PC-3 (cell line): ENCODE measurements around the gene RAB5B. TPM values are rescaled to one million over a fixed set of nuclear protein-coding genes. Genes with fewer than 3 reads are reported as not detected.

Experiments
- ATAC-seq: fragments of 200-7000 bp; cut with Tn5 transposase; 2 replicates; pipeline ENCODE4 v1.9.1; 2020; ENCODE audit warnings: mild to moderate bottlenecking, moderate library complexity
- BruUV-seq: library from RNA; stranded (reverse); fragments of 400-500 nt; replicated peaks from 2 replicates; lab custom pipeline; 2021; lab: Mats Ljungman, UMichigan
- CTCF ChIA-PET: fragments of 300-600 bp; sonication (Branson Sonifier 250); formaldehyde crosslinking; loops from one replicate; lab custom pipeline; 2022; ENCODE audit warnings: antibody characterized with exemption; lab: Charles Lee
- POLR2A ChIA-PET: fragments of 300-600 bp; sonication (Branson Sonifier 250); formaldehyde crosslinking; loops from one replicate; lab custom pipeline; 2022; ENCODE audit warnings: antibody characterized with exemption; ENCODE audit not compliant: unreplicated experiment; lab: Charles Lee
- DNase-seq: peaks from one replicate; pipeline ENCODE4 v3.0.0-alpha.2; 2015
- H2AFZ ChIP-seq: fragments of 300-600 bp; sonication (generic); 2 replicates; pipeline ENCODE4 v1.6.0; 2016; ENCODE audit warnings: antibody characterized with exemption, low read length
- H3F3A ChIP-seq: fragments of 300-600 bp; sonication (generic); one replicate; pipeline ENCODE4 v1.6.0; 2017; ENCODE audit warnings: antibody characterized with exemption, low read length, control low read depth, mild to moderate bottlenecking; ENCODE audit not compliant: unreplicated experiment
- H3K27ac ChIP-seq: fragments of 300-600 bp; sonication (generic); 2 replicates; pipeline ENCODE4 v1.5.1; 2016; ENCODE audit warnings: mild to moderate bottlenecking, low read length
- H3K27me3 ChIP-seq: fragments of 300-600 bp; sonication (generic); 2 replicates; pipeline ENCODE4 v1.6.1; 2016; ENCODE audit warnings: low read length, mixed read lengths
- H3K36me3 ChIP-seq: fragments of 300-600 bp; sonication (generic); 2 replicates; pipeline ENCODE4 v1.6.1; 2016; ENCODE audit warnings: low read depth, mixed run types, low read length, mixed read lengths
- H3K4me1 ChIP-seq: fragments of 300-600 bp; sonication (generic); 2 replicates; pipeline ENCODE4 v1.5.1; 2016; ENCODE audit warnings: low read length; ENCODE audit not compliant: insufficient read depth
- H3K4me2 ChIP-seq: fragments of 300-600 bp; sonication (generic); 2 replicates; pipeline ENCODE4 v1.6.0; 2016; ENCODE audit warnings: low read length
- H3K4me3 ChIP-seq: fragments of 300-600 bp; sonication (generic); 2 replicates; pipeline ENCODE4 v1.5.1; 2016; ENCODE audit warnings: mild to moderate bottlenecking, low read length, mixed read lengths
- H3K79me2 ChIP-seq: fragments of 300-600 bp; sonication (generic); 2 replicates; pipeline ENCODE4 v1.6.1; 2017; ENCODE audit warnings: low read length, mixed read lengths
- H3K9ac ChIP-seq: fragments of 300-600 bp; sonication (generic); 2 replicates; pipeline ENCODE4 v1.6.0; 2016; ENCODE audit warnings: mild to moderate bottlenecking, low read length
- H3K9me2 ChIP-seq: fragments of 300-600 bp; sonication (generic); replicated peaks from 2 replicates; pipeline ENCODE4 v1.6.1; 2016; ENCODE audit warnings: mixed run types, low read length, mixed read lengths
- H3K9me3 ChIP-seq: fragments of 300-600 bp; sonication (generic); 2 replicates; pipeline ENCODE4 v1.6.1; 2016; ENCODE audit warnings: low read length, mixed read lengths
- H4K20me1 ChIP-seq: fragments of 300-600 bp; sonication (generic); 2 replicates; pipeline ENCODE4 v1.6.1; 2016; ENCODE audit warnings: low read length, mixed read lengths
- EZH2 ChIP-seq: fragments of 300-600 bp; sonication (generic); IDR thresholded peaks from one replicate; pipeline ENCODE4 v1.6.1; 2017; ENCODE audit warnings: antibody characterized with exemption, mild to moderate bottlenecking, low read length; ENCODE audit not compliant: unreplicated experiment
- EZH2phosphoT487 ChIP-seq: fragments of 300-600 bp; sonication (generic); IDR thresholded peaks from 2 replicates; pipeline ENCODE4 v1.6.1; 2018; ENCODE audit warnings: mild to moderate bottlenecking, antibody characterized with exemption, low read length, borderline replicate concordance
- intact Hi-C: fragments of 100-400 bp; cut with micrococcal nuclease; formaldehyde crosslinking; loops from 2 replicates; pipeline ENCODE4 v1.9.0; 2023
- total RNA-seq: library from RNA; depleted of rRNA; stranded (reverse); fragments of >200 nt; gene quantifications from 2 replicates; pipeline ENCODE4 v1.2.3, GENCODE V29; 2014
- TF ChIP-seq, protein P1 (sequence below): fragments of 300-600 bp; sonication (generic); conservative IDR thresholded peaks from 2 replicates; pipeline ENCODE4 v1.5.1; 2017; ENCODE audit warnings: antibody characterized with exemption, low read depth, mild to moderate bottlenecking, low read length

RAB5B gene
- total RNA-seq, 1 experiment from 2014 or later = 48.8 TPM

DNA sequence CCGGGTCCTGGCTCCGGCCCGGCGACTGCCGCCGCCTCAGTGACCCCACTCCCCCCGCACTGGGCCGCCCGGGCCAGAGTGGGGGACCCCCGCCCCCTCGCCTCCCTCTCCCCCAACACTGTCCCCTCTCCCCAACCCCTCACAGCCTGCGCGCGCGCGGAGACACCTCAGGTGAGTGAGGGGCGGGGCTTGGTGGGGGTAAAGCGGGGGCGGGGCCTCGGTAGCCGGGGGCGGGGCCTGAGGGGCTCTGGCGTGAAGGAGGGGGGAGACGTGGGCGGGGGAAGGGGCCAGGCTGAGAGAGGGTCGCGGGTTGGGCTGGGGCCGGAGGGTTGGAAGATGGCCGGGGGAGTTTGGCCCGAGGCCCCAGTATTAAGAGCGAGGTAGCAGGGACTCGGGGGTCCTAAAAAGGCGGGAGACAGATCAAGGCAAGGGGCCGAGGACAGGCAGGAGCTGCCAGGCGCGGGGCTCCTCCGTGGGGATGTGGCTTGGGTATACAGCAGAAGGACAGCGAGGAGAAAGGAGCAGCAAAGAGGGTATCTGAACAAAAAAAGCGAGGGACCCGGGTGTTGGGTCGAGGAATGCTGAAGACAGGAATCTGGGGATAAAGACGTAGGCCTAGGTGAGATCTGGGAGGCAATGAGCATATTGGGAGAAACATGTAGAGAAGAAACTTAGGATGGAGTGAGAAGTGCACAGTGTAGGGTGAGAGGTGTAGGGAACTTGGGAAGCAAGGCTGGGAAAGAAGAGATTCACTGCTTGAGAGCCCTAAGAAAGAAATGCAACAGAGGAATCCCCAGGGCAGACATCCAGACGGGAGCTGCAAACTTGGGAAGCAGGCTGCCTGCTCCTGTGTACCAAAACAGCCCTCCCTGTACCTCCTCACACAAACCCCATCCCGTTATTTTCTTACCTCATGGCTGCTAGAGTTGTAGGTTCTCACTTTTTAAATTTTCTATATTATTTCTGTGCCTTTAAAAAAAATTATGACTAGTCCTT, 34.0 kb downstream of the RAB5B start:
- ChIA-PET POLR2A (interaction anchor here (1.8 kb wide), 1 partner anchor 11 kb away, joined by 15 read pairs; the partner anchor contains the start of gene SUOX), CTCF (no interaction called here)
- Histone ChIP-seq H2AFZ (peak overlapping the region; percentile 98), H3K9ac (peak overlapping the region; percentile 83), H3K4me2 (peak overlapping the region; percentile 98), H3K4me3 (peak overlapping the region; percentile 87), H3F3A (no peaks in the 10 kb centered on the region), H3K36me3 (peaks cover 2% of the 10 kb centered on the region; the same call in 1 of the 2 replicates), H3K9me2 (no peaks in the 10 kb centered on the region), H3K4me1 (peaks cover 4% of the 10 kb centered on the region; the same call in 1 of the 2 replicates), H4K20me1 (no peaks in the 10 kb centered on the region), H3K9me3 (no peaks in the 10 kb centered on the region), H3K79me2 (no peaks in the 10 kb centered on the region), H3K27ac (peak overlapping the region; percentile 41), H3K27me3 (no peaks in the 10 kb centered on the region)
- no TSS peak for BruUV-seq
- ATAC-seq = peak; percentile 80
- DNase-seq = peak; percentile 24
- intact Hi-C loops = no loop called here
- no peak for TF ChIP-seq EZH2
- TF ChIP-seq, protein P1, sequence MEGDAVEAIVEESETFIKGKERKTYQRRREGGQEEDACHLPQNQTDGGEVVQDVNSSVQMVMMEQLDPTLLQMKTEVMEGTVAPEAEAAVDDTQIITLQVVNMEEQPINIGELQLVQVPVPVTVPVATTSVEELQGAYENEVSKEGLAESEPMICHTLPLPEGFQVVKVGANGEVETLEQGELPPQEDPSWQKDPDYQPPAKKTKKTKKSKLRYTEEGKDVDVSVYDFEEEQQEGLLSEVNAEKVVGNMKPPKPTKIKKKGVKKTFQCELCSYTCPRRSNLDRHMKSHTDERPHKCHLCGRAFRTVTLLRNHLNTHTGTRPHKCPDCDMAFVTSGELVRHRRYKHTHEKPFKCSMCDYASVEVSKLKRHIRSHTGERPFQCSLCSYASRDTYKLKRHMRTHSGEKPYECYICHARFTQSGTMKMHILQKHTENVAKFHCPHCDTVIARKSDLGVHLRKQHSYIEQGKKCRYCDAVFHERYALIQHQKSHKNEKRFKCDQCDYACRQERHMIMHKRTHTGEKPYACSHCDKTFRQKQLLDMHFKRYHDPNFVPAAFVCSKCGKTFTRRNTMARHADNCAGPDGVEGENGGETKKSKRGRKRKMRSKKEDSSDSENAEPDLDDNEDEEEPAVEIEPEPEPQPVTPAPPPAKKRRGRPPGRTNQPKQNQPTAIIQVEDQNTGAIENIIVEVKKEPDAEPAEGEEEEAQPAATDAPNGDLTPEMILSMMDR = no peak
- no peak for TF ChIP-seq EZH2phosphoT487

DNA sequence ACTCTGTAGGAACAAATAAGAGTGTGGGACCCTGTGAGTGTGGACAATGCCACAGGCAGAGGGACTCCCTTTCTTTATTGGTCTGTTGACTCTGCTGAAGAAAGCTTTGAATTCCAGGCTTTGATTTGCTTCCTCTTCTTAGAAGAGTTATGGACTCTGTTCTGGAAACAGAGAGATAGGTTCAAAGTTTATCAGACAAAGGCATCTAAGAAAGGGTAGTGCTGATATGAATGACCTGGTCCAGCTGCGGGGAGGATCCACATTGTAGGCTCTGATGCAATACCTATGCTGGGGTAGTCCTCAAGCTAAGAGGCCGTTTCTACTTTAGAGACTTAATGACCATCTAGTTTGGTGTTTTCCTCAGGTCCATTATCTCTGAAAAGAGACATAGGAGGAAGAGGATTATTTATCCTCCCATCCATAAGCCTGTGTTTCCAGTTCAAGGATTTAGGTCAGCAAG, 36.3 kb downstream of the RAB5B start:
- ChIA-PET CTCF (no interaction called here), POLR2A (interaction anchor here (0.7 kb wide), 1 partner anchor 37 kb away, joined by 3 read pairs; the partner anchor contains the start of gene RAB5B)
- Histone ChIP-seq H3K9me2 (no peaks in the 10 kb centered on the region), H3K4me3 (no peak overlapping the region), H3K79me2 (no peaks in the 10 kb centered on the region), H3K4me1 (peaks cover 4% of the 10 kb centered on the region; the same call in 1 of the 2 replicates), H3K4me2 (no peak overlapping the region), H3K36me3 (no peaks in the 10 kb centered on the region), H3K27ac (no peak overlapping the region), H2AFZ (no peak overlapping the region), H3K9ac (no peak overlapping the region), H3F3A (no peaks in the 10 kb centered on the region), H4K20me1 (no peaks in the 10 kb centered on the region), H3K27me3 (no peaks in the 10 kb centered on the region), H3K9me3 (no peaks in the 10 kb centered on the region)
- TF ChIP-seq, protein P1 = no peak
- TF ChIP-seq EZH2phosphoT487 = no peak
- no peak for TF ChIP-seq EZH2
- intact Hi-C loops = no loop called here
- ATAC-seq (no peak), DNase-seq (no peak)
- TSS peak; percentile 29 for BruUV-seq
